SK-N-SH treated with all-trans-retinoic acid at 6 μM for 48 hours (cell line): Measurements from ENCODE around the gene GPHN.

Experiments
- ARNTL ChIP-seq: fragments of 450-650 bp; formaldehyde crosslinking; IDR thresholded peaks from 2 replicates; pipeline ENCODE4 v1.5.0; 2020; ENCODE audit warnings: low read depth, mild to moderate bottlenecking, moderate library complexity, borderline replicate concordance
- BACH2 ChIP-seq: fragments of 250-450 bp; sonication (Bioruptor Pico); IDR thresholded peaks from 2 replicates; pipeline ENCODE4 v1.9.0; 2021; ENCODE audit warnings: mild to moderate bottlenecking, borderline replicate concordance
- CREB5 ChIP-seq: fragments of 250-450 bp; sonication (Bioruptor Pico); IDR thresholded peaks from 2 replicates; pipeline ENCODE4 v1.5.1; 2020; ENCODE audit warnings: low read depth, mild to moderate bottlenecking, moderate library complexity
- ESRRG ChIP-seq: fragments of 250-450 bp; sonication (Bioruptor Pico); IDR thresholded peaks from 2 replicates; pipeline ENCODE4 v1.6.1; 2021; ENCODE audit warnings: mild to moderate bottlenecking
- PATZ1 ChIP-seq: fragments of 250-450 bp; sonication (Bioruptor Pico); IDR thresholded peaks from 2 replicates; pipeline ENCODE4 v1.8.0; 2020; ENCODE audit warnings: mild to moderate bottlenecking, moderate library complexity, borderline replicate concordance
- POU6F1 ChIP-seq: fragments of 250-450 bp; sonication (Bioruptor Pico); IDR thresholded peaks from 2 replicates; pipeline ENCODE4 v1.8.0; 2021; ENCODE audit warnings: low read depth, mild to moderate bottlenecking, moderate library complexity, borderline replicate concordance
- TSHZ2 ChIP-seq: fragments of 250-450 bp; sonication (Bioruptor Pico); IDR thresholded peaks from 2 replicates; pipeline ENCODE4 v1.5.0; 2020; ENCODE audit warnings: mild to moderate bottlenecking, moderate library complexity
- ZFP3 ChIP-seq: fragments of 250-450 bp; sonication (Bioruptor Pico); IDR thresholded peaks from 2 replicates; pipeline ENCODE4 v1.5.0; 2020; ENCODE audit warnings: mild to moderate bottlenecking, moderate library complexity
- ZFP30 ChIP-seq: fragments of 450-650 bp; formaldehyde crosslinking; IDR thresholded peaks from 2 replicates; pipeline ENCODE4 v1.5.0; 2022; ENCODE audit warnings: mild to moderate bottlenecking, moderate library complexity
- ZNF565 ChIP-seq: fragments of 450-650 bp; formaldehyde crosslinking; conservative IDR thresholded peaks from 2 replicates; pipeline ENCODE4 v1.5.0; 2020; ENCODE audit warnings: low read depth, mild to moderate bottlenecking, moderate library complexity
- ZNF70 ChIP-seq: fragments of 450-650 bp; formaldehyde crosslinking; IDR thresholded peaks from 2 replicates; pipeline ENCODE4 v1.5.0; 2020; ENCODE audit warnings: mild to moderate bottlenecking, moderate library complexity

GRCh38 chr14:66485029-66485428, 22.9 kb upstream of the GPHN start:
- TF ChIP-seq BACH2 (no peak), PATZ1 (CRISPR knock-in tag) (no peak), TSHZ2 (CRISPR knock-in tag) (no peak), ZFP3 (CRISPR knock-in tag) (no peak), ZNF565 (CRISPR knock-in tag) (no peak), POU6F1 (CRISPR knock-in tag) (no peak), ARNTL (CRISPR knock-in tag) (no peak), CREB5 (CRISPR knock-in tag) (no peak), ZFP30 (CRISPR knock-in tag) (no peak), ESRRG (no peak), ZNF70 (CRISPR knock-in tag) (no peak)
